GF-D8 (cell line): Measurements from ENCODE around the gene ARHGAP33.
"Not testable (repeated sequence)": the region's sequence is repeated elsewhere in the genome, so short reads cannot be mapped to it uniquely, and the experiment has no call there.

Source experiments
- DNase-seq: peaks from one replicate; lab custom pipeline; 2025; lab: John Stamatoyannopoulos, UW

Gene ARHGAP33

GRCh38 chr19:35755131-35755549 is 20.2 kb upstream of the ARHGAP33 start:
- DNase-seq: no peak

- no peak for DNase-seq
Measured at GRCh38 chr19:35755550-35756376, 19.6 kb upstream of the ARHGAP33 start.

GRCh38 chr19:35756377-35757230 is 18.8 kb upstream of the ARHGAP33 start, which contains the start of gene HSPB6:
Gene HSPB6 (minus strand): TSS chr19:35757029. CDS start chr19:35757008, 21 bp downstream.
- DNase-seq: no peak

GRCh38 chr19:35757231-35757748 is 18.1 kb upstream of the ARHGAP33 start:
- DNase-seq: no peak

- DNase-seq: peak; percentile 98
Measured at GRCh38 chr19:35757749-35758608, 17.4 kb upstream of the ARHGAP33 start, which contains the start of gene PROSER3. Gene PROSER3 (plus strand): TSS chr19:35758176. CDS start chr19:35758216, 40 bp downstream.

- DNase-seq: no peak
Measured at GRCh38 chr19:35759697-35760096, 15.7 kb upstream of the ARHGAP33 start.

GRCh38 chr19:35760711-35761349 is 14.5 kb upstream of the ARHGAP33 start:
- DNase-seq: no peak

GRCh38 chr19:35764432-35765315 is 10.7 kb upstream of the ARHGAP33 start:
- no peak for DNase-seq

GRCh38 chr19:35766571-35767104 is 8.7 kb upstream of the ARHGAP33 start:
- no peak for DNase-seq

- DNase-seq: no peak
Measured at GRCh38 chr19:35767288-35768081, 7.9 kb upstream of the ARHGAP33 start.

GRCh38 chr19:35768082-35768421 is 7.3 kb upstream of the ARHGAP33 start:
- DNase-seq: no peak

GRCh38 chr19:35772362-35772761 is 3.0 kb upstream of the ARHGAP33 start:
- not testable (repeated sequence) for DNase-seq

- DNase-seq: no peak
Measured at GRCh38 chr19:35773020-35773806, 2.2 kb upstream of the ARHGAP33 start.

- no peak for DNase-seq
Measured at GRCh38 chr19:35774274-35775045, 904 bp upstream of the ARHGAP33 start.

GRCh38 chr19:35775046-35775297 is 392 bp upstream of the ARHGAP33 start:
- DNase-seq: no peak

- no peak for DNase-seq
Measured at GRCh38 chr19:35776102-35776788, 881 bp downstream of the ARHGAP33 start.
